Stimulated activated effector memory CD8-positive, alpha-beta T cell treated with anti-CD3 and anti-CD28 coated beads, Interleukin-12 subunit alpha, Interleukin-12 subunit beta, amount 100 ng/mL, for 72 hours (primary cell): ENCODE data around the gene EIF2S2.

Experiments
- ATAC-seq: fragments of 150-1000 bp; cut with Tn5 transposase; 2 replicates; pipeline ENCODE4 v1.10.0; 2021
- DNase-seq, 2 donors: peaks; one replicate each; pipeline ENCODE4 v3.0.0; 2021 to 2022; ENCODE audit warnings: low spot score in 2 of 2
- H3K27ac Mint-ChIP-seq: one replicate; pipeline ENCODE4 v1.8.0; 2022; ENCODE audit warnings: mild to moderate bottlenecking, mixed read lengths
- H3K36me3 Mint-ChIP-seq: one replicate; pipeline ENCODE4 v1.8.0; 2022; ENCODE audit warnings: mild to moderate bottlenecking, mixed read lengths
- H3K4me1 Mint-ChIP-seq: one replicate; pipeline ENCODE4 v1.8.0; 2022; ENCODE audit warnings: mixed read lengths
- H3K4me3 Mint-ChIP-seq: one replicate; pipeline ENCODE4 v1.8.0; 2022; ENCODE audit warnings: mild to moderate bottlenecking, mixed read lengths
- H3K9me3 Mint-ChIP-seq: one replicate; pipeline ENCODE4 v1.8.0; 2022; ENCODE audit warnings: mixed read lengths

EIF2S2 gene

DNA sequence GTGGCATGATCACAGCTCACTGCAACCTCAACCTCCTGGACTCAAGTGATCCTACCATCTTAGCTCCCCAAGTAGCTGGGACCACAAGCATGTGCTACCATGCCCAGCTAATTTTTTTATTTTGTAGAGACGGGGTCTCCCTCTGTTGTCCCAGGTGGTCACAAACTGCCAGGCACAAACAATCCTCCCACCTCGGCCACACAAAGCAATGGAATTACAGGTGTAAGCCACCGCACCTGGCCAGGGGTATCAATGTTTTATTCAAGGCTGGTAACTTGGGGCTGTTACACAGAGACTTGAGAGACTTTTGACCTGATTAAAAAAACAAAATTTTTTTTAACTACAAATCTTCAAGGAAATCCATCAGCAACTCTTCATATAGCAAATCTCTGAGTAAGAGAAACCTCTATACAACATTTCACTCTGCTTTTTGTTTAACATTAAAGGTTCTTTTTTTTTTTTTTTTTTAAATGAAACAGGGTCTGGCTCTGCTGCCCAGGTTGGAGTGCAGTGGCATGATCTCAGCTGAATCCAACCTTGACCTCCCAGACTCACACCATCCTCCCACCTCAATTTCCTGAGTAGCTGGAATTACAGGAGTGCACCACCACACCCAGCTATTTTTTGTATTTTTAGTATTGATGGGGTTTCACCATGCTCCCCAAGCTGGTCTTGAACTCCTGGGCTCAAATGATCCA, 5.9 kb downstream of the EIF2S2 start:
- DNase-seq (no peak), ATAC-seq (no peak)
- Mint-ChIP-seq H3K27ac (peak overlapping the region; percentile 59), H3K4me3 (no peak overlapping the region), H3K36me3 (peaks cover 100% of the 10 kb centered on the region), H3K9me3 (no peaks in the 10 kb centered on the region), H3K4me1 (peaks cover 83% of the 10 kb centered on the region)

DNA sequence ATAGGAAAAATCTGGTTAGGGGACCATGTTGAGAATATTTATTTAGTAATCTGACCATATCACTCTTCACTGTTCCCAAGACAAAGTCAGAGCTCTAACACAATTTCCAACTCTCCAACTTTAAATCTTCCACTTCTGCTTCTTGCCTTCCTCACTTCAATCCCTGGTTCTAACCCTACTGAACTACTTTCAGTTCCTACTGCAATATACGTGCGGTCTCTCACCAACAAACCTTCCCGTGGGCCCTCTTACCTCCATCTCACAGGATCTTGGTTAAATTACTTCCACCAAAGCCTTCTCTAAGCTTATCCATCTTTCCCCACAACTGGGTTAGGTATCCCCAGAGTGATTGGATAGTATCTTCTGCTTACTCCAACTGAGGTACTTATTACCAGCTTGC, 8.0 kb downstream of the EIF2S2 start:
- peak overlapping the region; percentile 59 for H3K27ac Mint-ChIP-seq
- no peaks in the 10 kb centered on the region for H3K9me3 Mint-ChIP-seq
- peaks cover 70% of the 10 kb centered on the region for H3K4me1 Mint-ChIP-seq
- H3K36me3 Mint-ChIP-seq, result peaks cover 100% of the 10 kb centered on the region
- H3K4me3 Mint-ChIP-seq, result no peak overlapping the region
- DNase-seq (no peak), ATAC-seq (no peak)

DNA sequence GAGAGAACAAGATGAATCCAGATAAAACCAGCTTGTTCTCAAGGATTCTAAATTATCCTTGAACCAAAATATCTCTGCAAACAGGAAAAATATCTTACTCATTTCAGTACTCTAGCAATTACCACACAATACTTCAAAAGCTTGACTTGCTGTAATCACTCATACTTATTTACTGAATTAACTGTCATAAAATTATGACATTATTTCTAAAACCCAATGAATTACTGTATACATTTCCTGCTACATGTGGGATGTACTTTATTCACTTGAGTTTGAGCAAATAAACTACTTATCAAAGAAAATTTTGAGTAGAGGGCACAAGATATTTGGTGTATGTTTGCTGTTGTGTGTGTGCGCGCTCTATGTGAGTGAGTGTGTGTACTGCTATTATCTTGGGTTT, 9.7 kb downstream of the EIF2S2 start:
- H3K4me1 Mint-ChIP-seq, result peaks cover 54% of the 10 kb centered on the region
- H3K27ac Mint-ChIP-seq, result peak overlapping the region; percentile 59
- peaks cover 100% of the 10 kb centered on the region for H3K36me3 Mint-ChIP-seq
- ATAC-seq, result peak; percentile 63
- H3K4me3 Mint-ChIP-seq, result no peak overlapping the region
- H3K9me3 Mint-ChIP-seq, result no peaks in the 10 kb centered on the region
- no peak for DNase-seq

DNA sequence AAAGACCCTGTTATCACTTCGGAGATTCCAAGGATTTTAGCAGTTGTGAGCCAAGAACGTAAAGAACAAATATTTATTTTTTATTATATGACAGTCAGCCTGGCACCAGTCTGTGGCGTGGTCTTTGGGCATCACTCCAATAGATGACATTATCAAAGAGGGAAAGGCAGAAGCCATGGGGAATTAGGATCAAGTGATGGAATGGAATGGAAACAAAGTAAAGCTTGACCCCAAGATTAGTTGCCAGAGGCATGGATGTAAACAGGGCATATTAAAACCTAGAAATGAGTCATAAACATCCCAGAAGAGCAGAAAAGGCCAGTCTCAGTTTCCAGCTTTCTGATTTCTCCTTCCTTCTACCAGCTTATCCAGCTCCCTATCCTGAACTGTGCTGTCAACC, 11.5 kb downstream of the EIF2S2 start:
- DNase-seq (no peak), ATAC-seq (no peak)
- Mint-ChIP-seq H3K36me3 (peaks cover 100% of the 10 kb centered on the region), H3K27ac (peak overlapping the region; percentile 59), H3K4me3 (no peak overlapping the region), H3K4me1 (peaks cover 38% of the 10 kb centered on the region), H3K9me3 (no peaks in the 10 kb centered on the region)

DNA sequence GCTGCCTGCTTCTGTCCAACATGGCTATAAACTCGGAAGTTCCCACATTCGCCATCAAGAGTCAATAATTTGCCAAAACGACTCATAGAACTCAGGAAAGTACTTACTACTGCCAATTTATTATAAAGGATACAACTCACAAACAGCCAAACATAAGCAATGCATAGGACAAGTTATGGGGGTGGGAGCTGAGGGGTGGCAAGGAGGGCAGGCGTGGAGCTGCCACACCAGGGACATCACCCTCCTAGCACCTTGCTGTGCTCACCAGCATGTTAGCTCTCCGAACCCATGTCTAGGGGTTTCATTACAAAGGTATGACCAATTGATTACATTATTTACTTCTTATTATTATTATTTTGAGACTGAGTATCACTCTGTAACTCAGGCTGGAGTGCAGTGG, 12.4 kb downstream of the EIF2S2 start:
- Mint-ChIP-seq H3K4me1 (peaks cover 29% of the 10 kb centered on the region), H3K36me3 (peaks cover 100% of the 10 kb centered on the region), H3K4me3 (no peak overlapping the region), H3K27ac (peak overlapping the region; percentile 77), H3K9me3 (no peaks in the 10 kb centered on the region)
- DNase-seq (no peak), ATAC-seq (no peak)

DNA sequence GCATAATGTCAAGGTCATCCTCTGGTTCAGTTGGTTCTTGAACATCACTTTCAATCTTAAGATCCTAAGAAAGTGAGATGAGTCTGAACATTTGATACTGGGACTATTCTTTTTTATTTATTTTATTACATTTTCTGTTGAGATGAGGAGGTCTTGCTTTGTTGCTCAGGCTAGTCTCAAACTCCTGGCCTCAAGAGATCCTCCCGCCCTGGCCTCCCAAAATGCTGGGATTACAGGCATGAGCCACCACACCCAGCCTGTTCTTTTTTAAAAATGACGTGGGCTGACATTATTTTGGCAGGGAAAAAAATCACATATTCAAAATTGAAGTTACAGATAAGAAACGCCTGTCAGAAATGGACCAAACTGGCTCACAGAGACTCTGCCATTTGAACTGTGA, 13.5 kb downstream of the EIF2S2 start:
- Mint-ChIP-seq H3K27ac (peak overlapping the region; percentile 77), H3K4me3 (no peak overlapping the region), H3K9me3 (no peaks in the 10 kb centered on the region), H3K36me3 (peaks cover 100% of the 10 kb centered on the region), H3K4me1 (peaks cover 19% of the 10 kb centered on the region)
- DNase-seq (no peak), ATAC-seq (no peak)

DNA sequence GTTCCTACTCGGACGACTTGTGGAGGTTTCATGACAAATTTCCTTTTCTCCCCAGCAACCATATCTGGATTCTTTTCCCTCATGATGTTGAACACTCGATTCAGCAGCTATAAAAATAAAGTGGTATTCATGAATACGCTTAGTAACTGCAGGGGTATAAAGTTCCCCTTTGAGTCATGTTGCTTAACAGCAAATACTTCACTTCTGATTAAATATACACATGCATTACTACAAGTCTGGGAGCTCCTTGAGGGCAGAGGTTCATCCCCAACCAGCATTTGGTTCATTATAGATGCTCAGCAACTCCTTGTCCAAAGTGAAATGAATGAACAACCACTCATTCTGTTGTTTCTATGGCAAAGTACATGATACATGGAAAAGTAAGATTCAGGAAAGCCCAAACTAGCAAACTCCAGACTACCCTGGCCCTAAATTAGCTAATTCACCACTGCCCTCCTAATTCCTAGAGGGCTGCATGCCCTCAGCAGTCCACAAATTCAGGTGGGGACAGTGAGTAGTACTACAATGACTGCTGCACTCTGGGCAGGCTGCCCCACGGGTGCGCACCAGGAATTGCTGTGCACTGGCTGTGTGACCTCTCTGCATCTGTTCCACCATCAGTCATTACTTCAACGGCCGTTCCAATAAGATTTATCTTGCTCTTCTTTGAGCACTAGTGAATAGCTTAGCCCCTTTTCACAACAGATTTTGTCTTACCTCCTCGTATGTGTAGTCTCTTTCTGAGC, 15.2 kb downstream of the EIF2S2 start:
- DNase-seq (no peak), ATAC-seq (no peak)
- Mint-ChIP-seq H3K27ac (peak overlapping the region; percentile 48), H3K9me3 (no peaks in the 10 kb centered on the region), H3K36me3 (peaks cover 100% of the 10 kb centered on the region), H3K4me3 (no peak overlapping the region), H3K4me1 (peaks cover 14% of the 10 kb centered on the region)

DNA sequence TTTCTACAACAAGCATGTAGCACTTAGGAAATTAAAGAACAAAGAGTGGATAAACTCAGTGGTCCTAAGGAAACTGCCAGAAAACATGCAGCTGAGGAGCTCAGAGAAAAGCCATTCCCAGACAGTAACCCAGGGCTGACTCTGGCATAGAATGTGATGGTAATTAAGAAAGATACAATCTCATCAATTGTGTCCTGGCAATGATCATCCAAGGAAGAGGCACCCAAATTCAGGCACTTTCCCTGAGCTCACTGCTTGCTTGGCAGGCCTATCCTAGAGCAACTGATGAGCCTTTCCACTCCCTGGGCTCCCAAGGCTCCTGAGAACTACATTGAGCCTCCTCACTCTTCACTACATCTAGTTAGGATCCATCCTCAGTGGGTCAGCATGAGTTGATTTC, 16.2 kb downstream of the EIF2S2 start:
- Mint-ChIP-seq H3K4me1 (peaks cover 14% of the 10 kb centered on the region), H3K36me3 (peaks cover 100% of the 10 kb centered on the region), H3K9me3 (no peaks in the 10 kb centered on the region), H3K4me3 (no peak overlapping the region), H3K27ac (no peak overlapping the region)
- no peak for ATAC-seq
- DNase-seq, result no peak

DNA sequence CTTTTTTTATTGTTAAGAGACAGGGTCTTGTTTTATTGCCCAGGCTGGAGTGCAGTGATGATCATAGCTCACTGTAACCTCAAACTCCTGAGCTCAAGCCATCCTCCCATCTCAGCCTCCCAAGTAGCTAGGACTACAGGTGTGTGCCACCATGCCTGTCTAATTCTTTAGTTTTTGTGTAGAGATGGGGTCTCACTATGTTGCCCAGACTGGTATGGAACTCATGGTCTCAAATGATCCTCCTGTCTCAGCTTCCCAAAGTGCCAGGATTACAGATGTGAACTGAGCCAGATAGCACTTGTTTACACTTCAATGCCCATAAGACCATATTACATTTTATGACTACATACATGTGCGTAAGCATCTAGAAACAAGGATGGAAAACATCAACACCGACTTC, 18.1 kb downstream of the EIF2S2 start:
- no peaks in the 10 kb centered on the region for H3K9me3 Mint-ChIP-seq
- peaks cover 11% of the 10 kb centered on the region for H3K4me1 Mint-ChIP-seq
- peak overlapping the region; percentile 32 for H3K27ac Mint-ChIP-seq
- peaks cover 100% of the 10 kb centered on the region for H3K36me3 Mint-ChIP-seq
- no peak overlapping the region for H3K4me3 Mint-ChIP-seq
- DNase-seq (no peak), ATAC-seq (no peak)

DNA sequence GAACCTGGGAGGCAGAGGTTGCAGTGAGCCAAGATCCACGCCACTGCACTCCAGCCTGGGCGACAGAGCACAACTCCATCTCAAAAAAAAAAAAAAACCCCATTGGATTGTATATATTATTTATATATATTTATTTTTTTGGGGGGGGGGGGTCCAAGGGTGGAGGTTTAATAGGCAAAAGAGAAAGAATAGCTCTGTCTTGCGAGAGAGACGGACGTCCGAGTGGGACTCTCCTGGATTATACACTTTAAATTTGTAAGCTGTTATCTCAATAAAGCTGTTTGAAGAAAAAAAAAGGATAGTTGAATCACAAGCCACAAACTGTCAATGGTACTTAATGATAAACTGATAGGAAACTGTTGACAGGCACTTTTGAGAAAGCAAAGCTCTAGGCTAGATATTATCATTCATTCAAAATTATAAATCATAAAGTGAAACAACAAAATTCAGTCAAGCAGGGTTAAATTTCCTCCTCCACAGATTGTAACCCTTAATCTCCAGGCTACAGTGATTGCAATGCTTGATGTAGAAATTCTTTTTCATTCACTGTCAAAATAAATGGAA, 20.3 kb downstream of the EIF2S2 start:
- H3K4me3 Mint-ChIP-seq, result no peak overlapping the region
- peaks cover 19% of the 10 kb centered on the region for H3K4me1 Mint-ChIP-seq
- no peaks in the 10 kb centered on the region for H3K9me3 Mint-ChIP-seq
- peaks cover 100% of the 10 kb centered on the region for H3K36me3 Mint-ChIP-seq
- peak overlapping the region; percentile 40 for H3K27ac Mint-ChIP-seq
- DNase-seq (no peak), ATAC-seq (no peak)

DNA sequence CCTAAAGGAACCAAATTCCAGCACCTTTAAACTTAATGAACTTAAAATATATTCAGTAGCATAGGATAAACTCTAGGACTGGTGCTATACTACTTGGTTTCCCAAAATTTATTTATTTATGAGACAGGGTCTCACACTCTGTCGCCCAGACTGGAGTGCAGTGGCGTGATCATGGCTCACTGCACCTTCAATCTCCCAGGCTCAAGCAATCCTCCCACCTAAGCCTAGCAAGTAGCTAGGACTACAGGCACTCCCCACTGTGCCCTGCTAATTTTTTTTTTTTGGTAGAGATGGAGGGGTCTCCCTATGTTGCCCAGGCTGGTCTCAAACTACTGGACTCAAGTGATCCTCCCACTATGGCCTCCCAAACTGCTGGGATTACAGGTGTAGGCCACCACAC, 21.4 kb downstream of the EIF2S2 start:
- Mint-ChIP-seq H3K36me3 (peaks cover 100% of the 10 kb centered on the region), H3K4me1 (peaks cover 21% of the 10 kb centered on the region), H3K9me3 (no peaks in the 10 kb centered on the region), H3K27ac (peak overlapping the region; percentile 66), H3K4me3 (no peak overlapping the region)
- DNase-seq, result no peak
- no peak for ATAC-seq

DNA sequence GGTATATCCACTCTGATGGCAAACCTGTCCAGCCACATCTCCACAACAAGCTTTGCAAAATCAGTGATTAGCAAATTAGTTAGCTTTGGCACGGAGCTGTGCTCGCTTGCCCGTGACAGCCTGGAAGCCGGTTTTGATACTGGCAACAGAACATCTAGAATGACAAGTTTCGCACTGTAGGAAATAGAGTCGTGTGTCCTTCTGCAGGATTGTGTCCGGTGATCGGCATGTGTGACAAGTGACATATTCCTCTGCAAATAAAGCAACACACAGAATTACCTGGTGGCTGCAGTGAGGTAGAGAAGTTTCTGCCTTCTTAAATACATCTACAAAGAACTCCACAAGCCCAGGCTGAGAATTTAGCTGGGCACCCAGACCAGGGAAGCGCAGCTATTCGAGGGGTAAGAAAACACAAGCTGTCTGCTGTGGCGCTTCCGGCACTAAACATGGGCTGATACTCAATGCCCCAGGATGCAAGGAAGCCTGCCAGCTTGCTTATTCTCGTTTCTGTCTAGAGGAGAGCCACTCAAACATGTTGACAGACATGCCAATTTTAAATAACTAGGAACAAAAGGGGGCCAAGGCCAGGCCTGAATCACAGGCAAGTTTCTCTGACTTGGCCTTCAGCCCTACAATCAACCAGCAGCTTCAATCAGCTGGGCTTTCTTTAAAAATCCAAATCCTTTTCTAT, 22.2 kb downstream of the EIF2S2 start:
- no peak for DNase-seq
- Mint-ChIP-seq H3K9me3 (no peaks in the 10 kb centered on the region), H3K36me3 (peaks cover 97% of the 10 kb centered on the region), H3K27ac (peak overlapping the region; percentile 66), H3K4me1 (peaks cover 27% of the 10 kb centered on the region), H3K4me3 (no peak overlapping the region)
- no peak for ATAC-seq

DNA sequence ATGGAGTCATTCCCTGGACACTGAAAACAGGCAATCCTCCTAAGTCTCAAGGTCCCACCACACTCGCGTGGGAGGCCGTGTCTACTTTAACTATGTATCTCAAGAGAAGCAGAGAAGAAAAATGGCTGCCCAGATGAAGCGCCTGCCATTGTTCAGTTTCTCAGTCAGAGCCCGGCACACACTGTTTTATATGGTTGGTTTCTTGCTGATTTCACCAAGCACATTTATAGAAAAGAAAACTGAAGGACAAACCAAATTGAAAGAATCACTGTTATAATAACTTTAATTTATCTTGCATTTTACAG, 22.9 kb downstream of the EIF2S2 start:
- ATAC-seq, result no peak

DNA sequence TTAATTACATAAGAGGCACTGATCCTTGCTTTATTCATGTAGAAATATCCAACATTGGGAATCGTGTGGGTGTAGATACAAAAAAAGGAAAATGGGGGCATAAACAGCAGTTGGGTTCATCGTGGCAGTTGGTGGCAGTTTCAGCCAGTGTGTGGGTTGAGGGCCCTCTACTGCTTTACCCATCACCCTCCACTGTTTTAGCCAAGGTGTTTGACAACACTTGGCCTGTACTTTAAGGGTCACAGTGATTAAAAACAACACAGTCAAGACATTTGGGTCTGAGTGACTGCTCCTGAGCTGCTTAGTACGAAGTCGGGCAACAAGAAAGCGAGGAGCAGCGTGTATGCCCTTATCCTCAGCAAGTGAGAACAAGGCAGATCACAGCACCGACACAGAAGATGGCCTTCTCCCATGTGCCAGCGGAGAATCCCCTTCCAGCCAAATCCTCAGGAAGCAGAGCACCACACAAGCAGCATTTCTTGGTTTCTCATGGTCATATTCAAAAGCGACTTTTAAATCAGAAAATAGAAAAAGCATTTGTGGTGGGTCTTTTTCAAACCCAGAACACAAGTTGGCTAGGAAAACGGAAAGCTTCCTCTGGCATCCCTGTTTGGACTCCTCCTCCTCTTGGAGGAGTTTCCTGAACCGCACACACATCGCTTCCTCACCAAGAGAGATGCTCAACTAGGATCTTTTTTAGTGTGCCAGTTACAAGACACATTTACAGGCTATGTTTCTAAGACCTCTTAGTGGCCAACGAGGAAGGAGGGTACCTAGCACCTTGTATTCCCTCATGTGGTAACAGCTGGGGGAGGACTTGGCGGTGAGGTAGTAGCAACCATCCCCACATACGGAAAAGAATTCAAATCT, 23.5 kb downstream of the EIF2S2 start:
- Mint-ChIP-seq H3K36me3 (peaks cover 97% of the 10 kb centered on the region), H3K9me3 (no peaks in the 10 kb centered on the region), H3K4me3 (no peak overlapping the region), H3K27ac (peak overlapping the region; percentile 38), H3K4me1 (peaks cover 40% of the 10 kb centered on the region)
- no peak for ATAC-seq
- DNase-seq, result no peak

More for the DNA sequence above, 22.9 kb downstream of the EIF2S2 start:
- Mint-ChIP-seq H3K4me1 (peaks cover 34% of the 10 kb centered on the region), H3K36me3 (peaks cover 97% of the 10 kb centered on the region), H3K9me3 (no peaks in the 10 kb centered on the region), H3K27ac (no peak overlapping the region), H3K4me3 (no peak overlapping the region)
- DNase-seq, result no peak

DNA sequence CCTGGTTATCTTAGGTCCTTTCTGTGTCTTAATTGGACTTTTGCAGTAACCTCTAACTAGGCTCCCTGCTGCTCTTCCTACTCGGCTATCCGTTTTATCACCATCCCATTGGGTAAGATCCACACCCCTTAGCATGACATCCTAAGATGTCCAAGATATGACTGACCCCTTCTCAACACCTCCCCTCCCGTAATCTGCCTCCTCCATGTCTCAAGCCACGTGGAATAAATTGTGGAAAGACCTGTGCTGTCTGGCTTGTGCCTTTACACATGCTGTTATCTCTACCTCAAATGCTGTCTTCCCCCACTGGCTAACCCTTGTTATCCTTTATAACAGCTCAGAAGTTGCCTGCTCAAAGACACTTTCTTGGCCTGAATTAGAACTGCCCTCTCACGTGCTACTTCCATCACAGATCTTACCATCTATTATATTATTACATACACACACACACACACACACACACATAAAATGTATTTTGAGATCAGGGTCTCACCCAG, 26.5 kb downstream of the EIF2S2 start:
- no peak overlapping the region for H3K4me3 Mint-ChIP-seq
- ATAC-seq, result no peak
- H3K4me1 Mint-ChIP-seq, result peaks cover 48% of the 10 kb centered on the region
- peak overlapping the region; percentile 13 for H3K27ac Mint-ChIP-seq
- H3K36me3 Mint-ChIP-seq, result peaks cover 80% of the 10 kb centered on the region
- H3K9me3 Mint-ChIP-seq, result no peaks in the 10 kb centered on the region
- DNase-seq, result no peak
